Activated naive CD4-positive, alpha-beta T cell treated with anti-CD3 and anti-CD28 coated beads, Interleukin-2, amount 50 U/mL, for 72 hours (primary cell): Measurements from ENCODE around the gene MYO16. TPM values are rescaled to one million over a fixed set of nuclear protein-coding genes. Genes with fewer than 3 reads are reported as not detected.
"Not testable (repeated sequence)": the region's sequence is repeated elsewhere in the genome, so short reads cannot be mapped to it uniquely, and the experiment has no call there.

Source experiments
- ATAC-seq, 2 donors: fragments of 150-1000 bp; cut with Tn5 transposase; 2 replicates each; pipeline ENCODE4 v1.10.0; 2021; ENCODE audit warnings: mild to moderate bottlenecking in 2 of 2, moderate library complexity in 2 of 2
- DNase-seq, 2 donors: peaks; one replicate each; pipeline ENCODE4 v3.0.0; 2021 to 2022; ENCODE audit warnings: low spot score in 2 of 2
- H3K27ac Mint-ChIP-seq, 2 donors: one replicate each; pipeline ENCODE4 v1.8.0; 2022; ENCODE audit warnings: mild to moderate bottlenecking in 2 of 2, mixed read lengths in 2 of 2
- H3K36me3 Mint-ChIP-seq, 2 donors: one replicate each; pipeline ENCODE4 v1.8.0; 2022; ENCODE audit warnings: mixed read lengths in 2 of 2
- H3K9me3 Mint-ChIP-seq, 2 donors: one replicate each; pipeline ENCODE4 v1.8.0; 2022; ENCODE audit warnings: mixed read lengths in 2 of 2
- total RNA-seq, 2 donors: library from RNA; stranded (reverse); gene quantifications; one replicate each; pipeline ENCODE4 v1.2.3, GENCODE V29; 2022

Gene MYO16
- total RNA-seq, 2 donors from 2014 or later, result not detected

DNA sequence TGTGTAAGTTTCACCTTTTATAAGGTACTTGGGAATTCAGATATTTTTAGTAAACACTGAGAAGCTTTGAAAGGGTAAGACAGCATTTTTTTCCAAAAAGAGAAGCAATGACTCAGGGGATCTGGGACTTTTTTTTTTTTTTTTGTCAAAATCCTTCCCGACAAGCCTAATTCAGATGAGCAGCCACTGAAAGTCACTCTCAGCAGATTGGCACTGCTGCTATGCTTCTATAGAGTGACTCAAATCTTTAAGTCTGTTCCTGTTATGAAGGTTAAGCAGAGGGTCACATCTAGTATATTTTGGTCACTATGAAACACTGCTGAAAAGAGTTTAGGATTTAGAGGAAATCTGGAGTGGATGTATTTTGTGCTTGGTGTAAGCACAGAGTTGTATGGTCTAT is 571.1 kb downstream of the MYO16 start:
- no peaks in the 10 kb centered on the region for H3K36me3 Mint-ChIP-seq
- no peak for ATAC-seq
- H3K27ac Mint-ChIP-seq, result no peak overlapping the region
- H3K9me3 Mint-ChIP-seq, result no peaks in the 10 kb centered on the region
- no peak for DNase-seq

DNA sequence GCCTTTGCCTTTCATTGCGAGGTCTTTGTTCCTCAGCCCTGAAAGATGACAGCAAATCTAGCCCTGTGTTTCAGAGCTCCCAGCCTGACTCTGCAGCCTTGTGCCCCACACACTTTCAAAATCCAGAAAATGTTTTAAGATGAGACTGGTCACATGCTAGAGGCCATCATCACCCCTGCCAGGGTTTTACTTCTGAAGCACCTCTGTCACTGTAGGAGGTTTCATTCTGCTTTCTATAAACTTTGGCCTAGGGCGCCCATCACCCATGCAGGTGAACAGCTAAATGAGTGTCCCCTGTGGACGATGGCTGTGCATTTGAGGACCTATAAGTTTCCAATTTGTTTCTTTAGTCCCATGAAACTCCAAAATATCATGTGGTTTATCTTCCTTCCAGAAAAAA is 574.2 kb downstream of the MYO16 start:
- H3K9me3 Mint-ChIP-seq, result no peaks in the 10 kb centered on the region
- no peak overlapping the region for H3K27ac Mint-ChIP-seq
- no peak for DNase-seq
- ATAC-seq, result no peak
- H3K36me3 Mint-ChIP-seq, result no peaks in the 10 kb centered on the region

DNA sequence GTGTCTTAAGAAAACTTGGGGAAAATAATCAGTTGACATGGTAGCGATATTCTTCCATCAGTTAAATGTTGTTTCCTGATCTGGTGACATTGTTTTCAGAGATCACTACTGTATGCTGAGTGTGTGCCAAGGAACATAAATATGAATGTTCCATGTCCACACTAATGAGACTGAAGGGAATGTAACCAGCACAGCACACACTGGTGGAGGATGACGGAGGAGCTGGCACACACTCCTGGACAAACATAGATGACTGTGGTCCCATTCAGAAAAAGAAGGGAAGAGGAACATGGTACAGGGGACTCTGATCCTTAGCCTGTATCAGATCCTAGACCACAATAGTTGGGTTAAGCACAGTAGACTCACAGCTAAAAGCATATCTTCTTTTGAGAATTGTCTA is 574.8 kb downstream of the MYO16 start:
- ATAC-seq (no peak), DNase-seq (no peak)
- H3K36me3 Mint-ChIP-seq, result no peaks in the 10 kb centered on the region
- H3K9me3 Mint-ChIP-seq, result no peaks in the 10 kb centered on the region
- H3K27ac Mint-ChIP-seq, result no peak overlapping the region

DNA sequence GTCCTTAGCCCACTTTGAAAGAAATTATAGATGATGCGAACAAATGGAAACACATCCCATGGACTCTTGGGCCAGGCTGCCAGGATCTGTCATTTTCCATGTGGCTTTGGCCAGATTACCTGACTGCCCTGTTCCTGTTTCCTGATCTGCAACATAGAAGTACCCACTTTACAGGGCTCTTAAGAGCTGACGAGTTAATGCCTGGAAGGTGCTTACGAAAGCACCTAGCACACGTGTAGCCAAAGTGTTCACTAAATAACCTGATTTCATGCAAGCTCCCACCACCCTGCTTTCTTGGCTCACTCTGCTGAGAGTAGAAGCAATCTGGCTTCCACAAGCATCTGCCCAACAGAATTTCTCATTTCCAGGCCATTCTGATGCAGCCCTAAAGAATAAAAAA is 575.2 kb downstream of the MYO16 start:
- H3K27ac Mint-ChIP-seq, result no peak overlapping the region
- H3K36me3 Mint-ChIP-seq, result no peaks in the 10 kb centered on the region
- DNase-seq (no peak), ATAC-seq (no peak)
- H3K9me3 Mint-ChIP-seq, result no peaks in the 10 kb centered on the region

DNA sequence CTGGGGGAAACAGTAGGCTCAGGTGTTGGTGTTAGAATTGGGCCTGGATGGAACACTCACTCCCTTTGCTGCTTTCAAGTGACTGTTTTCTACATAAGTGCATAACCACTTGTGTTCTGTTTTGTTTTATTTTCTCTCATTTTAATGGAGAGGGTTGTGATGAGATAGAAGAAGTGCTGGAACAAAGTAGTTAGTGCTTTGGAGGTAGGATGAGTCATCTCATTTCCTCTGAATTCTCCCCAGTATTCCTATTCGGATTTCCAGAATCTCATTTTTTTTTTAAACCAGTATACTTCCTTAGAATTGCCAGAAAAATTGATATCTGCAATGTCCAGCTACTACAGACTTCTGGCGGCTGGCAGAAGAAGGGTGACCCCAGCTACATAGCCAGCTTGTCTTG is 575.9 kb downstream of the MYO16 start:
- Mint-ChIP-seq H3K27ac (no peak overlapping the region), H3K9me3 (no peaks in the 10 kb centered on the region), H3K36me3 (no peaks in the 10 kb centered on the region)
- ATAC-seq (no peak), DNase-seq (no peak)

DNA sequence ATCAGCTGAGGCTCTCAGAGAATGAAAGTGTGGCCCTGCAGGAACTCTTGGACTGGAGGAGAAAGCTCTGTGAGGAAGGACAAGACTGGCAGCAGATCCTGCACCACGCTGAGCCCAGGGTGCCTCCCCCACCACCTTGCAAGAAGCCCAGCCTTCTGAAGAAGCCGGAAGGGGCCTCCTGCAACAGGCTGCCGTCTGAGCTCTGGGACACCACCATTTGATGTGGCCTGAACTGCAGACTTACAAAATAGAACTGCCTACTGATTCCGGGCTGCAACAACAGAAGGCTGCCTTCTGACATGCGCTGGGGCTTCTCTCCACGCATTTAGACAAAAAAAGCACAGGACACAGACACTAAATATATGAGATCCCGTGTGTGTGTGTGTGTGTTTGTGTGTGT is 577.2 kb downstream of the MYO16 start:
- no peaks in the 10 kb centered on the region for H3K9me3 Mint-ChIP-seq
- no peaks in the 10 kb centered on the region for H3K36me3 Mint-ChIP-seq
- no peak for DNase-seq
- no peak overlapping the region for H3K27ac Mint-ChIP-seq
- ATAC-seq, result no peak

DNA sequence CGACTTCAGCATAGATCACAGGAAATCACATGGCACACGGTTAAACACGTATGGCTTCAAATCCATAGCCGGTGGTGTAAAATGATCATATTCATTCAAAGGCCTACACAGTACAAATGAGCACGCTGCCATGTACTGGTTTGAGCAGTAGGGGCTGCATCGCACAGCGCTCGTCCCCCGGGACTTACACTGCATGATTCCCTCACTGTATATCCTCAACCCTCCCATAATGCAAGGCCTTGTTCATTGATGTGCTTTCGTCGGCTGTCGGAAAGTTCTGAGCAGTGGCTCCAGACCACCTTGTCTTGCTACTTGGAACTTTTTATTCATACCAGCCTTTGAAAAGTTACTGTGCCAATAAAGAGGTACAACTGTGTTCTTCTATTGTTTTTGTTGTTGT is 578.2 kb downstream of the MYO16 start:
- Mint-ChIP-seq H3K9me3 (no peaks in the 10 kb centered on the region), H3K36me3 (no peaks in the 10 kb centered on the region), H3K27ac (no peak overlapping the region)
- no peak for DNase-seq
- no peak for ATAC-seq

DNA sequence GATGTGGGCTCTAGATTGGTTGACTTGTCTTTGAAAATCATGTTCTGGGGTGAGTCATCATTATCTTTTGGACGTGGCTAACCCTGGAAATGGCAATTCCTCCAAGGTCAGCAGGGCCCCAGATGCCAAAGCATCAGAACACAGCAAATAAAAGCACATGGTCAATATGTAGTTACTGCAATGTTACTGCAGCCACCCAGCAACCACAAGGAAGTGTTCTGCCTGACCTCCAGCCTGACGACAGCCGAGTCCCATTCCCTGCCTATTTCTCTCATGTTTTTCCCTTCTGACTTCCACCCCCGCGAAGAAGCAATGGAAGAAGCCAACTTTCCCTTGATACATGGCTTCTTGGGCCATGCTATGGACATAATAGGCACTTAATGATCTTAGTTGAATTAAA is 579.1 kb downstream of the MYO16 start:
- Mint-ChIP-seq H3K9me3 (no peaks in the 10 kb centered on the region), H3K36me3 (no peaks in the 10 kb centered on the region), H3K27ac (no peak overlapping the region)
- DNase-seq (no peak), ATAC-seq (no peak)

DNA sequence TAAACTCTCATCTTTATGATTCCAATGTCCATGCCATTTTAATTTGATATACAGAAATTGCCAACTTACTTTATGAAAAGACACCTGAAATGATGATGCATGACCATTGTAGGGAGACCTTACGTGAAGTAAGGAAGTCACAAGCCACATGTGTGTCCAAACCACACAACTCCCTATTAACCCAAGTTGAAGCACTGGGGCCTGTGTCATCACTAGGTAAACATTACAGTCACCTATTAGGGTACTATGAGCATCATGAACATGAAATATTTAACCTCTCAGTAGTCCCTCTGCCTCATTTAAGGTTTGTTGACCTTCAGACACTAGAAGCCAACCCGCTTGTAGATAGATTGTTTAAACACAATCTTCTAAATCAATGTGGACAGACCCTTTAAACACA is 580.1 kb downstream of the MYO16 start:
- Mint-ChIP-seq H3K36me3 (no peaks in the 10 kb centered on the region), H3K27ac (no peak overlapping the region), H3K9me3 (no peaks in the 10 kb centered on the region)
- DNase-seq (no peak), ATAC-seq (no peak)

DNA sequence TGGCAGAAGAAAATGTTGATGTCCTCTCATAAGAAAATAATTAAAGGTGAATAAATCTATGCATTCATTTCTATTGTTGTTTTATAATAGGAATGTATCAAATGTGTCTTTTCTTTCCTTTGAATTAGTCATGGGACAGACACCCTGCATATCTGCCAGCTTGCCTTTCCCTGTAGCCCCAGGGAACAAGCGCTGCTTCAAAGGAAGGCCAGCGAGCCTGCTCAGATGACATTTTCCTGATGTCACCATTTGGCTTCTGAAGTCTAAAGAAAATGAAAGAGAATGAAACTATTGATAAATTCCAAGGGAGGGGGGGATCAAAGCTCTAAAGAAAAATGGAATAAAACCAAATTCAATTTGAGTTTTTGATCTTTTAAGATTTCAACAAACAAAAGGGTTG is 582.2 kb downstream of the MYO16 start:
- ATAC-seq (no peak), DNase-seq (no peak)
- Mint-ChIP-seq H3K27ac (no peak overlapping the region), H3K9me3 (no peaks in the 10 kb centered on the region), H3K36me3 (no peaks in the 10 kb centered on the region)

DNA sequence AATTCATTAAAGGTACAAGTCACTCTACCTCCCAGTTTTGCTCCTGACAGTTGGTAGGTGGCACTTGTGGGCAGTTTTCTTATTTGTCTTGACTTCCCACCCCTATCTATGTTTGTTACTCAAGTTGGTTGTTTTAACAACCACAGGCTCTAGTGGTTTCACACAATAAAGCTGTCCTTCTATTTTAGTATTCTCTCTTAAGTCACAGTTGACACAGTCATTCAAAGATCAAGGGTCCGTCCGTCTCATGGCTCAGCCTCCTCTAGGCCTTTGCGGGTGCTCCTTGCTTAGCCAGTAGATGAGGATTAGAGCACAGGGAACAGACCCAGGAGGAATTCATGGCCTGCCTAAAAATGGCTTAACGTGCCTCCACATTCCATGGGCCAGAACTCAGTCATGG is 583.2 kb downstream of the MYO16 start:
- no peak for DNase-seq
- Mint-ChIP-seq H3K36me3 (no peaks in the 10 kb centered on the region), H3K27ac (no peak overlapping the region), H3K9me3 (no peaks in the 10 kb centered on the region)
- no peak for ATAC-seq

DNA sequence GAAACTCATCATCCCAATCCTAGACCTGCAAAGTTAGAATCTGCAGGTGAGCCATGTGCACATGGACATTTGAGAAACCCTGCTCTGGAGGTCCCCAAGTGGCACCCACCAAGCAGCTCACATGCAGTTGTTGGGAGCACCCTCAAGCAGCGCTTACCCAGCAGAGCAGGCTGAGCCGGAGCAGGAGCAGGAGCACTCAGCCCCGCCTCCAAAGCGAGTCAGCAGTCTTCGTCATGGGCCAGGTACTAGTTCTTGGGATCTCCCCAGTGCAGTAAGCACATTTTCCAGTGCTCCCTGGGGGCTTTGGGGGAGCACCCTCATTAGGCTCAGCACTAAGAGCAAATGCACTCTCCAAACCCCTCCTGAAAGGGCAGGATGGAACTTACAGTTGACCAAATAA is 584.3 kb downstream of the MYO16 start:
- Mint-ChIP-seq H3K36me3 (no peaks in the 10 kb centered on the region), H3K27ac (no peak overlapping the region), H3K9me3 (no peaks in the 10 kb centered on the region)
- ATAC-seq (no peak), DNase-seq (no peak)

DNA sequence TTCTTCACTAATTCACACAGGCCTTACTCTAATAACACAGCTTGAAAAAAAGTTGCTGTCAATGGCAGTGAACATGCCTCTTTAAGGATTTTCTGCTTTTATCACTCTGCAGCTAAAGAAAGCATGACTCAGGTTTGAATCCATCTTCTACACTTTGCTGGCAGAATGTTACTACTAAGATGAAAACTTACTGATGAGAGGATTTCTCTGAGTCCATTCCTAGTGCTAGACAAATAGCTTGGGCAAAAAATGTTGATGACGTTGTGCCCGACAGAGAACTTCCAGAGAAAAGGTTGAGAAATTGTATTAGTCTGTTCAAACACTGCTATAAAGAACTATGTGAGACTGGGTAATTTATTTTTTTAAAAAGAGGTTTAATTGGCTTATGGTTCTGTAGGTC is 585.0 kb downstream of the MYO16 start:
- Mint-ChIP-seq H3K36me3 (no peaks in the 10 kb centered on the region), H3K27ac (no peak overlapping the region), H3K9me3 (no peaks in the 10 kb centered on the region)
- DNase-seq (no peak), ATAC-seq (no peak)

DNA sequence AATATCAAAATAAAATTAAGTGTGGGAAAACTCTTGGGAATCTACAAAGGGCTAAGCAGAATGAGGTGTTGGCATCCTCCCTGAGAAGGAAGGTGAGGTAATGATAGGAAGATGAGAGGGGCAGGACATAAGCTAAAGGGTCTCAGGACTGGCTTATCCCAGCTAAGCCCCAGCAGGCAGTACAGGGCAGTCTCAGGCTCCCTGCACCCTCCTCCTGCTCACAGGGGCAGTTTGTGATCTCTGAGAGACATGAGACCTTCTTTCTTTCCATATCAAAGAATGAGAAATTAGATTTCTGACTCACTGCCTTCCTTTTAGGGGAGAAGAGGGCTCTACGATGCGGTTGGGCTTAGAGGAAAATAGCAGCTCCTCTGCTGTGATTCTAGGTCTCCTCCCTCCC is 586.0 kb downstream of the MYO16 start:
- Mint-ChIP-seq H3K36me3 (no peaks in the 10 kb centered on the region), H3K27ac (no peak overlapping the region)
- peak; percentile 45 to 59 for ATAC-seq

DNA sequence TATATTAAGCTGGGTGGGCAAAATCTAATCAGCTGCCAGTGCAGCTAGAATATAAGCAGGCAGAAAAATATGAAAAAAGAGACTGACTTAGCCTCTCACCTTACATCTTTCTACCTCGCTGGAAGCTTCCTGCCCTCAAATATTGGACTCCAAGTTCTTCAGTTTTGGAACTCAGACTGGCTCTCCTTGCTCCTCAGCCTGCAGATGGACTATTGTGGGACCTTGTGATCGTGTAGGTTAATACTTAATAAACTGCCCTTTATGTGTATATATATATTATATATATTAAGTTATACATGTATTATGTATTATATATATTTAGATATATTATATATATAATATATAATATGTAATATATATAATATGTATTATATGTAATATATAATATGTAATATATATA is 588.1 kb downstream of the MYO16 start:
- not testable (repeated sequence) for H3K27ac Mint-ChIP-seq, DNase-seq, H3K36me3 Mint-ChIP-seq, ATAC-seq, H3K9me3 Mint-ChIP-seq

More for the DNA sequence above, 586.0 kb downstream of the MYO16 start:
- DNase-seq, result no peak
- H3K9me3 Mint-ChIP-seq, result no peaks in the 10 kb centered on the region

DNA sequence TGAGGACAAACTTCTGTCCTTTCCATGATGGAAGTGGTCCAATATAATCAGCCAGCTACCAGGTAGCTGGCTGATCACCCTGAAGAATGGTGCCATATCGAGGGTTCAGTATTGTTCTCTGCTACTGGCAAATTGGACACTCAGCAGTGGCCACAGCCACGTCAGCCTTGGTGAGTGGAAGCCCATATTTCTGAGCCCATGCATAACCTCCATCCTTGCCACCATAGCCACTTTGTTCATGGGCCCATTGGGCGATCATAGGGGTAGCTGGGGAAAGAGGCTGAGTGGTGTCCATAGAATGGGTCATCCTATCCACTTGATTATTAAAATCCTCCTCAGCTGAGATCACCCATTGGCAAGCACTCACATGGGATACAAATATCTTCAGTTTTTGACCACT is 591.2 kb downstream of the MYO16 start:
- peaks cover 0 to 7% of the 10 kb centered on the region in 2 donors for H3K36me3 Mint-ChIP-seq
- H3K27ac Mint-ChIP-seq, result no peak overlapping the region
- ATAC-seq, result no peak
- no peak for DNase-seq
- H3K9me3 Mint-ChIP-seq, result peaks cover 8 to 11% of the 10 kb centered on the region in 2 donors

DNA sequence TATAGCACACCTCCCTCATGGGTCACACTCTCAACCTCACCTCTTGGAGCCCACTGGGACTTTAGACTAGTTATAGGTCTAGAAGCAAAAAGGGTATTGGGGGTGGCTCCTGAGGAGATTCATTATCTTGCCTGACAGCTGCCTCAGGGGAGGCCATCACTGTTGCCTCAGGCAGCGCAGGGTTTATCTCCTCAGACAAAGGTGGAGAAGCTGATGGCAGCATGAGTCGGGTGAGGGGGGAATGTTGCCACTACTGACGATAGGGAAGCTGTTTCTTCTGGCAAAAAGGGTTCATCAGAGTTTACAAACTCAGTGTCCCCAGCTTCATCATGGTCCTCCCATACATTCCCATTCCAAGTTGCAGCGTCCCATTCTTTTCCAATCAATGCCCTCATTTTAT is 594.6 kb downstream of the MYO16 start:
- Mint-ChIP-seq H3K36me3 (peaks cover 0 to 7% of the 10 kb centered on the region in 2 donors), H3K9me3 (peaks cover 8 to 11% of the 10 kb centered on the region in 2 donors), H3K27ac (no peak overlapping the region)
- DNase-seq (no peak), ATAC-seq (no peak)

DNA sequence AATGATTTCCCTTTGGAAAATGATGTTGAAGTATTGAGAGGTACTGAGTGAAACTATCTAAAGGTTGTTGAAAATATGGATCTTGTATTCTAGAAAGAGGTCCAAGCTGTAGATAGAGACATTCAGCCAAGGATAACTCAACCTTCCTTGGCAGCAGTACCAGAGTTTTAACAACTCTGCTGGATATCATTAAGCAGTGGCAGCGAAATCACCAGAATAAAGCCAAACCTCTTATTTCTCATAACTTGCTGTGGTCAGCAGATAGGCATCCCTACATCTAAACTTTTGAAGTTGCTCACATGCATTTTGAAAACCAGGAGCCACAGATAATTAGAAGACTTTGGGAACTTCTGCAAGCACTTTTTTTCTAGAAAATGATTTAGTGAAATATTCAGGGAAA is 597.2 kb downstream of the MYO16 start:
- Mint-ChIP-seq H3K27ac (no peak overlapping the region), H3K36me3 (peaks cover 0 to 15% of the 10 kb centered on the region in 2 donors), H3K9me3 (peaks cover 8 to 19% of the 10 kb centered on the region in 2 donors)
- no peak for ATAC-seq
- DNase-seq, result no peak

DNA sequence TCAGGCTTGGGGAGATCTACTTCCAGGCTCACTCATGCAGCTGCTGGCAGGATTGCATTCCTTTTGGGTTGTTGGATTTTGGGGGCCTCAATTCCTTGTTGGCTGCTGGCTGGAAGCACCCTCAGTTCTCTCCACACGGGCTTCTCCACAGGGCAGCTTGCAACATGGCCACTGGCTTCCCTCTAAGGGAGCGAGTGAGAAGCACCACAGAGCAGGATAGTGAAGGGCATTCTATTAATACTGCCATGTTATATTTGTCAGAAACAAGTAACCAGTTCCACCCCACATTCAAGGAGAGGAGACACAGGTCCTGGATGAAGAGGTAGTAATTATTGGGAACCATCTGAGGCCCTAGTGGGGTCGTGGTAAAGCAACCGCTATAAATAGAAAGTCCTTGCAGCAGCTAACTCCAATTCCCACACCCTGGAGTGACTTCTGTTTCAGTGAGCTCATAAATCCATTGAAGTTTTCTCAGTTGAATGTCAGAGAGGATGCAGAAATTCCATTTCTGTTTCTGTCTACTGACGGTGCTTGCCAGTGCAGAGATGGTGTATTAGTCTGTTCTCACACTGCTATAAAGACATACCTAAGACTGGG is 598.0 kb downstream of the MYO16 start:
- Mint-ChIP-seq H3K27ac (no peak overlapping the region), H3K9me3 (peaks cover 8 to 19% of the 10 kb centered on the region in 2 donors), H3K36me3 (peaks cover 0 to 15% of the 10 kb centered on the region in 2 donors)
- DNase-seq, result no peak
- no peak for ATAC-seq
